ENCODE data around the gene KIFAP3.

- TF ChIP-seq CTCF (conservative IDR thresholded peaks at IDR 0.05) = no peak
- no peak for TF ChIP-seq ZFX (IDR thresholded peaks at IDR 0.05)
Measured at GRCh38 chr1:170020859-170021258, 53.6 kb downstream of the KIFAP3 start.

Data from C4-2B (cell line).